Brain microvascular endothelial cell (primary cell): ENCODE results near the gene ALDOC.

ENCODE experiments used
- DNase-seq: peaks from one replicate; pipeline ENCODE4 v3.0.0-alpha.2; 2020
- H3K27ac ChIP-seq: fragments of 250-450 bp; sonication (Bioruptor Pico); 2 replicates; pipeline ENCODE4 v1.5.1; 2020; ENCODE audit warnings: mild to moderate bottlenecking, moderate library complexity
- H3K27me3 ChIP-seq: fragments of 250-450 bp; sonication (Bioruptor Pico); replicated peaks from 2 replicates; pipeline ENCODE4 v1.5.1; 2020; ENCODE audit warnings: mild to moderate bottlenecking
- H3K36me3 ChIP-seq: fragments of 250-450 bp; sonication (Bioruptor Pico); replicated peaks from 2 replicates; pipeline ENCODE4 v1.5.1; 2020; ENCODE audit warnings: mild to moderate bottlenecking
- H3K4me3 ChIP-seq: 2 replicates; pipeline ENCODE4 v1.5.1; 2011; ENCODE audit warnings: low read depth, mild to moderate bottlenecking, control low read depth, low read length, moderate library complexity
- in situ Hi-C: cut with HindIII; loops from 2 replicates; pipeline ENCODE4 v1.10.0; 2017; ENCODE audit warnings: low sequenced_read_pairs, low pct_ligation_motif_present
- TF ChIP-seq, protein P1 (sequence below): IDR thresholded peaks from 2 replicates; pipeline ENCODE4 v1.5.1; 2011; ENCODE audit warnings: low read depth, mild to moderate bottlenecking, moderate library complexity, low read length, control low read depth, inconsistent platforms; ENCODE audit errors: missing control alignments

Gene ALDOC

DNA sequence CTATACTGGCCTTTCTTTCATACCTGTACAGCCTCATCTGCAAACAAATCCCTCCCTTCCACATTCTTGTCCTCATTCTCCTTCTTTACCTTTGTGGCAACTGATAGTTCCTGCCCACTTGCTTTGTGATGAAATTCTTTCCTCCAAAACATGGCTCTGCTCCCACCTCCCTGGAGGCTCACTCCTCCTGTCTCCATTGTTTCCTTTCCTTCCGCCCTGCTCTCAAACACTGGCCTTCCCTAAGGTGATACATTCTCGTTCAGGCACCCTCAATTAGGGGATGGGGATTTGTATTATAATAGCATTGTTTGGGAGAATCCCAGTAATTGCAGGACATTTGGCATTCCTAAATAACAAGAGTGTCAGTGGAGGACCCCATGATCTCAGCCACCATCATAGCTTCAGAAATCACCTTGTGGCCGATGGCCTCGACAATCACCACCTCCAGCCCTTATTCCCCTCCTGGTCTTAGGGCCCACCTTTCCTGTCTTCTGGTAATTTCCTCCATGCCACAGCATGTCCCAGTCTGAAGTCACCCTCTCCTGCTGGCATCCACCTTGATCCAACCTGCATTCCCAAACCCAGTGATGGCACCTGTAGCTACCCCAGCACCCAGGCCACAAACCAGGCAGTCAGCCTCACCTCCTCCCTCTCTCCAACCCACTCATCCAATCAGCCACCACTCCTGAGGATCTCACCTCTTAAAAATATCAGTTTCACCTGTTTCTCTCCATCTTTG is 32.1 kb downstream of the ALDOC start:
- Histone ChIP-seq H3K4me3 (no peak overlapping the region), H3K36me3 (no peaks in the 10 kb centered on the region), H3K27ac (no peak overlapping the region), H3K27me3 (no peaks in the 10 kb centered on the region)
- TF ChIP-seq, protein P1, sequence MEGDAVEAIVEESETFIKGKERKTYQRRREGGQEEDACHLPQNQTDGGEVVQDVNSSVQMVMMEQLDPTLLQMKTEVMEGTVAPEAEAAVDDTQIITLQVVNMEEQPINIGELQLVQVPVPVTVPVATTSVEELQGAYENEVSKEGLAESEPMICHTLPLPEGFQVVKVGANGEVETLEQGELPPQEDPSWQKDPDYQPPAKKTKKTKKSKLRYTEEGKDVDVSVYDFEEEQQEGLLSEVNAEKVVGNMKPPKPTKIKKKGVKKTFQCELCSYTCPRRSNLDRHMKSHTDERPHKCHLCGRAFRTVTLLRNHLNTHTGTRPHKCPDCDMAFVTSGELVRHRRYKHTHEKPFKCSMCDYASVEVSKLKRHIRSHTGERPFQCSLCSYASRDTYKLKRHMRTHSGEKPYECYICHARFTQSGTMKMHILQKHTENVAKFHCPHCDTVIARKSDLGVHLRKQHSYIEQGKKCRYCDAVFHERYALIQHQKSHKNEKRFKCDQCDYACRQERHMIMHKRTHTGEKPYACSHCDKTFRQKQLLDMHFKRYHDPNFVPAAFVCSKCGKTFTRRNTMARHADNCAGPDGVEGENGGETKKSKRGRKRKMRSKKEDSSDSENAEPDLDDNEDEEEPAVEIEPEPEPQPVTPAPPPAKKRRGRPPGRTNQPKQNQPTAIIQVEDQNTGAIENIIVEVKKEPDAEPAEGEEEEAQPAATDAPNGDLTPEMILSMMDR: no peak
- in situ Hi-C loops: no loop called here
- no peak for DNase-seq

DNA sequence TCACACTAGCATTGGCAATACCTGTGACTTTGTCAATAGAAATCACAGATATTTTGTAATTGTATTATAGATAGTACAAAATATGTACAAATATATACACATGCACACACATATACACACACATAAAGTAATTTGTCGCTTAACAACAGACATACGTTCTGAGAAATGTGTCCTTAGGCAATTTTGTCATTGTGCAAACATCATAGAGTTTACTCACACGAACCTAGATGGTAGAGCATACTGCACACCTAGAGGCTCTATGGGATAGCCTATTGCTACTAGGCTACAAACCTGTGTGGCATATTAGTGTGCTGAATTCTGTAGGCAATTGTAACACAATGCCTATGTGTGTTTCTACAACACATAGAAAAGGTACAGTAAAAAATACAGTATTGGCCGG is 35.3 kb downstream of the ALDOC start:
- H3K27me3 ChIP-seq: no peaks in the 10 kb centered on the region
- no peak overlapping the region for H3K27ac ChIP-seq
- no peak overlapping the region for H3K4me3 ChIP-seq
- in situ Hi-C loops: no loop called here
- DNase-seq: no peak
- H3K36me3 ChIP-seq: no peaks in the 10 kb centered on the region
- TF ChIP-seq, protein P1: no peak

- Histone ChIP-seq H3K36me3 (no peaks in the 10 kb centered on the region), H3K27ac (no peak overlapping the region), H3K4me3 (no peak overlapping the region), H3K27me3 (no peaks in the 10 kb centered on the region)
- no peak for DNase-seq
- TF ChIP-seq, protein P1: no peak
- in situ Hi-C loops: no loop called here
These were observed 36.5 kb downstream of the ALDOC start for GRCh38 chr17:28540231-28540630.

GRCh38 chr17:28538296-28538895 is 38.3 kb downstream of the ALDOC start:
- no peaks in the 10 kb centered on the region for H3K36me3 ChIP-seq
- TF ChIP-seq, protein P1: no peak
- no peak overlapping the region for H3K27ac ChIP-seq
- no peak overlapping the region for H3K4me3 ChIP-seq
- H3K27me3 ChIP-seq: no peaks in the 10 kb centered on the region
- in situ Hi-C loops: no loop called here
- no peak for DNase-seq

- no peak overlapping the region for H3K4me3 ChIP-seq
- no peaks in the 10 kb centered on the region for H3K36me3 ChIP-seq
- TF ChIP-seq, protein P1: no peak
- H3K27ac ChIP-seq: no peak overlapping the region
- H3K27me3 ChIP-seq: no peaks in the 10 kb centered on the region
- in situ Hi-C loops: no loop called here
- no peak for DNase-seq
These were observed 39.5 kb downstream of the ALDOC start for GRCh38 chr17:28537219-28537610.
